HG03039 (cell line): Measurements from ENCODE around the gene SNX21.
A peak's percentile ranks its signal among the peaks of the same experiment; 100 is the strongest.
"Not testable (repeated sequence)": the region's sequence is repeated elsewhere in the genome, so short reads cannot be mapped to it uniquely, and the experiment has no call there.

Experiments
- ATAC-seq: cut with Tn5 transposase; IDR thresholded peaks from one replicate; pipeline ENCODE4 v1.9.1; 2021; ENCODE audit warnings: mild to moderate bottlenecking, moderate library complexity; ENCODE audit not compliant: unreplicated experiment

The SNX21 gene

GRCh38 chr20:45833030-45833882 is at the start of gene SNX21:
SNX21 (plus strand) TSS chr20:45833799; CDS start chr20:45833920, 121 bp downstream.
- no peak for ATAC-seq

DNA sequence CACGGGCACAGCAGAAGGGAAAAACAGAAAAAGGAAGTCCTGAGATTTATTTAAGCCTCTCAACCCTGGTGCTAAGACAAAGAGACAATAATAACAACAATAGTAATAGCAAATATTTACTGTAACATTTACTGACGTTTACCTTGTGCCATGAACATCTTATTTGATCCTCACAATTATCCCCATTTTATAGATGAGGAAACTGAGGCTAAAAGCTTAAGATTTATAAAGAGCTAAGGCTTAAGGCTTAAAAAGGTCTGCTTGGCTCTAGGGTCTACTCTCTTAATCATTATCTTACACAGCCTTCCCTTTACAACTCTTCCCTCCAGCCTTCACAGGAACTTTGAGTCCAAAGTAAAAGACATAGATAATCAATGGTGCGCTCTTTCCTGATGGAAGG is 45.2 kb upstream of the SNX21 start:
- no peak for ATAC-seq

- ATAC-seq = no peak
Observed at GRCh38 chr20:45792317-45793118, 41.1 kb upstream of the SNX21 start.

- no peak for ATAC-seq
Observed at GRCh38 chr20:45796337-45797065, 37.1 kb upstream of the SNX21 start.

GRCh38 chr20:45797510-45797909 is 36.1 kb upstream of the SNX21 start:
- ATAC-seq = not testable (repeated sequence)

DNA sequence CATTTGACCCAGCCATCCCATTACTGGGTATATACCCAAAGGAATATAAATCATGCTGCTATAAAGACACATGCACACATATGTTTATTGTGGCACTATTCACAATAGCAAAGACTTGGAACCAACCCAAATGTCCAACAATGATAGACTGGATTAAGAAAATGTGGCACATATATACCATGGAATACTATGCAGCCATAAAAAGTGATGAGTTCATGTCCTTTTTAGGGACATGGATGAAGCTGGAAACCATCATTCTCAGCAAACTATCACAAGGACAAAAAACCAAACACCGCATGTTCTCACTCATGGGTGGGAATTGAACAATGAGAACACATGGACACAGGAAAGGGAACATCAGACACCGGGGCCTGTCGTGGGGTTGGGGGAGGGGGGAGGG is 35.6 kb upstream of the SNX21 start:
- not testable (repeated sequence) for ATAC-seq

- no peak for ATAC-seq
Observed at GRCh38 chr20:45798935-45799642, 34.5 kb upstream of the SNX21 start.

DNA sequence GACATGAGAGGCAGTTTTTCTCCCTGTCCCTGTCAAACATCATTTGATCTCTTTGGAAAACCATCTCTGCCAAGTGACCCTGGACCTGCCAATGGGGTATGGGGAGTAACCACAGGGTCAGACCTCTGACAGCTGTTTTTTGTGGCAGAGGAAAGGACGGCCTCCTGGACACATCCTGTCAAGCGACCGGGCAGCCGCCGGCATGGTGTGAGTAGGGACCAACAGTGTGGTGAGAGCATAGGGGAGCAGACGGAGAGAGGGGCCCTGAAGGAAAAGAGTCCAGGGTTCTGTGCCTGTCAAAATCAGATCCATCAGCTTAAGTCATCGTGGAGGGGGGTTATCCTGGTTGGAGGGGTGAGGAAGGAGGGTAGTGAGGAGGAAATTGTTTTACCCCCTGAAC is 31.7 kb upstream of the SNX21 start:
- ATAC-seq = no peak

DNA sequence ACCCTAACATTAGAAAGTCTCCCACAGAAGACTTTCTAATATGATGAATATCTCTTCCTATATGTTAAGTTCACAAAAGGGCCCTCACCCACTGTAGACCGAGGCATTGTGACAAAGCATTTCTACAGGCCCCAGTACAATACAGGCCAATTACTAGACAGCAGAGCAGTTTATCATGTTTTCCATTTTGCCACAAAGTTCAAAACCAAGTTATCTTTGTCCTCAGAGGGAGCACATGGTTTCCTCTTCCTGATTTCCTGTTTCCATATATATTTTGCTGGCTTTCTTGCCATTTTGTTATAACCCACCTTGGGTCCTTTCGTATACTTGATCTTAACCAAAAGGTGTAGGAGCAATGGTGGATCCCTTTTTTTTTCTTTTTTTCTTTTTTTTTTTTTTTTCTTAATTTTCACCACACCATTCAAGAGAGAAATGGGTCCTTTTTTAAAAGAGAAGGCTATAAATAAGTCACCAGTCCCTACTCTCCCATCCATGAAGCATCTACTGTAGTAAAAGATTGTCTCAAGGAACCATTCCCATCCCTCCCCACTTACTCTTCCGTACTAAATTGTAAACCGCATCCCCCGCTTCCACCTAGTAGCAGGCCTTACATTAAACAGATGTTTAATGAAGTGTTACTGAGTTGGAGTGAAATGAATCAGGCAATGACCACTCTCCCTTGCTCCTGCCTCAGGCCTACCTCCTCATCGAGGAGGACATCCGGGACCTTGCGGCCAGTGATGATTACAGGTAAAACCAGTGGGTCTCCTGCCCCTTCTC is 23.2 kb upstream of the SNX21 start:
- no peak for ATAC-seq

DNA sequence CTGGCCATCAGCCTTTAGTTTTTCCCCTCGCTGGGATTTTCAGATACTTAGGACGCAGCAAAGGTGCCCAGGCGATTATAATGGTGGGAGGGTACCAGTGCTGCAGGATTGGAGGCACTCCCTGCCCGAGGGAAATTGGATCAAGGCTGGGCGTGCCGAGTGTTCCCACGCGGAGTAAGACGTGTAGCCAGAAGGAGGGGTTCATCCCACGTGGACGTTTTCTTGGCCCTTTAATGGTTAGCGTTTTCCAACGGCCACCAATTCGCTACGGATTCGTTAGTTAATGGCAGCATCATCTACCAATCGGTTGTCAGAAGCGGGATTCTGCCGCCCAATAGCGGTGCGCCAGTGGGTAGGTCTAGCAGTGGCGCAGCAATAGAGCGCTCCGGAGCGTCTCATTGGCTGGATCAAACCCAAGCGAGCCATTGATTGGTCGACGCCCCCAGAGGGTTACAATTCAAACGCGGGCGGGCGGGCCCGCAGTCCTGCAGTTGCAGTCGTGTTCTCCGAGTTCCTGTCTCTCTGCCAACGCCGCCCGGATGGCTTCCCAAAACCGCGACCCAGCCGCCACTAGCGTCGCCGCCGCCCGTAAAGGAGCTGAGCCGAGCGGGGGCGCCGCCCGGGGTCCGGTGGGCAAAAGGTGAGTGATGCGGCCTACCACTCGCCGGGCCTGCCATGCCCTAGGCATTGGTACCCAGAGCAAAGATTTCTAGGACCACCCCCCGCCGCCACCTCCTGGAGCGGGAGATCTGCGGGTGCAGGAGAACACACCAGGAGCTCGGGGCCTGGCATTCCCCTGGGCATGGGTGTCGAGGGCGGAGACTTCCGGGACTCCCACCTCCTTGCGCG is 21.2 kb upstream of the SNX21 start, which contains the start of gene UBE2C:
UBE2C (plus strand) TSS at position 488 of the 849 bp plus-strand sequence; CDS start at position 540, 52 bp downstream.
- ATAC-seq = peak; percentile 98

GRCh38 chr20:45813006-45813340 is 20.6 kb upstream of the SNX21 start:
- no peak for ATAC-seq

DNA sequence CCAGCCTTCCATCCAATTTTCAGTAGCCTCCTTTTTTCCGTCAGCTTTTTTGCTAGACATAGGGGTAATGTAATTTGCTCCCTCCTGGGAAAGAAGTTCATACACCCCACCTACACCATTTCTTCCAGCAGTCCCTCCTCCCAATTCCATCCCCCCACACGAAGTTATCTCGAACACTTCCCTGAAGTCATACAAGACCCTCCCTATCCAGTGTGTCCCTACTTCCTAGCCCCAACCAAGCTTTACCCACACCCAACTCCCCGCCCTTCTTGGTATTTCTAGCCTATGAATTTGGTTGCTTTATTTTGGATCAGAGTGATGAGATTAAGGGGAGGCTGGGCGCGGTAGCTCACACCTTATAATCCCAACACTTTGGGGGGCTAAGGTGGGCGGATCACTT is 20.1 kb upstream of the SNX21 start:
- ATAC-seq = no peak

DNA sequence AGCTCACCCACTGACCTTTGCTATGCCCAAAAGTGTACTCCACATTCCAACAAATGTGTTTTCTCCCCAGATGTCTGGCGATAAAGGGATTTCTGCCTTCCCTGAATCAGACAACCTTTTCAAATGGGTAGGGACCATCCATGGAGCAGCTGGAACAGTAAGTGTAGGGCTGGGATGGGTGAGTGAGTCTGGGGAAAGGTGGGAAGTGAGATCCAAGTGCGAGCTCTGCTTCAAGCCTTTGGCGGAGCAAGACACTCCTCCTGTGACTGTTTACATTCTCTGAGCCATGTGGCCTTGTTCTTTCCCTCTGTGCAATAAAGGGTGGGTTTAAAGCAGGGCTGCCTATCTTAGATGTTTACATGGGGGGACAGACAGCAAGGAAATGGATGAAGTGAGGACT is 19.3 kb upstream of the SNX21 start:
- no peak for ATAC-seq

GRCh38 chr20:45816951-45817350 is 16.6 kb upstream of the SNX21 start:
- no peak for ATAC-seq

DNA sequence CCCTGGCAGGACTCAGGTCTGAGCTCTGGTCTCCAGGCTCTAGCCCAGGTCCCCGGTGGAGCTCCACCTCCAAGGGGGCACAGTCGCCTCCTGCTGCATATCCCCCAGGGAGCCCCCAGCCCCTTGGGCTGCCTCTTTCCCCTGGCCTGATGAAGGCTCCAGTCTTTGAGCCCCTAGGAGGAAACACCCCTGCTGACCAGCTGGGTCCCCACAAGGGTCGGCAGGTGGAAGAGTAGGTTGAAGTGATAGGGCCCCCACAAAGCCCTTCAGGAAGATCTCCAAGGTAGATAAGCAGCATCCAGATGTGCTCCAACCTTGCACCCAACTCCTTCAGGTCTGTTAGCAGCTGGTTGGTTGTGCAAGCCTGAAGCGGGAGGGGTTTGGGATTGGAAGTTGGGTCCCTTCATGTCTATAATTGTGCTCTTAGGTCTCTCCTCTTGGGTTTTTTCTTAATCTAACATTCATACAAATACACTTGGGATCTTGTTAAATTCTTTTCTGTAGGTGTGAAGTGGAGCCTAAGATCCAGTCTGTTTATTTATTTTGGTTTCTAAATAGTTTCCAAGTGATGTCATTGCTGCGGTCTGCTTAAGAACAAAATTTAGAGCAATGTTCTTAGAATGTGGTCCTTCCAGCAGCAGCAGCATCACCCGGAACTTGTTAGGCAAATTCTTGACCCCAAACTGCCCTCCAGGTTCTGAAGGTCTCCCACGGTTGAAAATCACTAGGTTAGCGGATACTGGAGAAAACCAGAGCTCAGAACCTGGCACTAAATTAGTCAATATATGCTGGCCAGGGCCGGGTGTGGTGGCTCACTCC is 16.0 kb upstream of the SNX21 start:
- no peak for ATAC-seq

DNA sequence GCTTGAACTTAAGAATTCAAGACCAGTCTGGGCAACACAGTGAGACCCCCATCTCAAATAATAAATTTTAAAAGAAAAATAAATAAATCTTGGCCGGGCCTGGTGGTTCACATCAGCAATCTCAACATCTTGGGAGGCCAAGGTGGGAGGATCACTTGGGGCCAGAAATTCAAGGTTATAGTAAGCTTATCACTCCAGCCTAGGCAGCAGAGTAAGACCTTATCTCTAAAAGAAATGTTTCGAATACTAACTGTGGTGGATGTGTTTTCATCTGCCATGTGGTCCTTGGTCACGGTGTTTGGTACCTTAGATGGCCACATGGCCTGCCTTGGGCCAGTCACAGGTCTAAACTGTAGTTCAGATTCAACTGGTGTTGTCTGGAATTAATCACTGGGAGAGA is 15.4 kb upstream of the SNX21 start:
- no peak for ATAC-seq

DNA sequence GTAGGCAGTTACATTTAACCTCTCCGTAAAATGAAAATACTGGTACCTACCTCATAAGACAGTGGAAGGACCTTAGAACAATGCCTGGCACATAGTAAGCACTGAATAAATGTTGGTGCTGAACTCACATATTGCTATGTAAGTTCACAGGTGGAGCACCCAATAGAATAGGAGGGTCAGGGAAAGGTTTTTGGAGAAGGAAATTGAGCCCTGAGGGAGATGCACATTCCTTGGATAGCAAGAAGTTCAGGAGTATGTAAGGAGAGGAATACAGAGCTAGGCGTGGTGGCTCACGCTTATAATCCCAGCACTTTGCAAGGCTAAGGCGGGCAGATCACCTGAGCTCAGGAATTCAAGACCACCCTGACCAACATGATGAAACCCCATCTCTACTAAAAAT is 14.1 kb upstream of the SNX21 start:
- no peak for ATAC-seq

GRCh38 chr20:45821947-45822346 is 11.7 kb upstream of the SNX21 start:
- ATAC-seq = no peak
